OCI-LY1 (cell line): ENCODE results near the gene DPAGT1.

Source experiments
- EZH2 ChIP-seq: fragments of 200-600 bp; sonication (generic), shearing (Covaris generic); IDR thresholded peaks from 2 replicates; pipeline ENCODE4 v1.8.0; 2017; ENCODE audit warnings: borderline replicate concordance, mixed run types, mild to moderate bottlenecking, antibody characterized with exemption, low read length, moderate library complexity, mixed read lengths
- TF ChIP-seq, protein P1 (sequence below): fragments of 200-600 bp; sonication (generic), shearing (Covaris generic); IDR thresholded peaks from 2 replicates; pipeline ENCODE4 v1.5.1; 2017; ENCODE audit warnings: mild to moderate bottlenecking, antibody characterized with exemption, low read length, moderate library complexity, mixed read lengths

DNA sequence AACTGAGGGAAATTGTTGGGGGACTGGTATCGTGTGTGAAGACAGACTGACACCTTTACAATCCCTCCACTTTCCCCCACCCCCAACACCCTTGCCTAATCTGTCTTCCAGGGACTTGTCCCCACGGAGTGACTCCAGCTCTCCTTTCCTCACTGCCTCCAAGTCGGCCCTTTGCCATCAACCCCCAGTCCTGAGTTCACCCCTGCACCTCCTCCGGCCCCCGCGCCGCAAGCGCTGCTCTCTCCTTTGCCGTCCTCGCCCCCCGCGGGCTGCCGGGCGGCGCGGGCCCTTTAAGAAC is 47.0 kb upstream of the DPAGT1 start:
- TF ChIP-seq, protein P1, sequence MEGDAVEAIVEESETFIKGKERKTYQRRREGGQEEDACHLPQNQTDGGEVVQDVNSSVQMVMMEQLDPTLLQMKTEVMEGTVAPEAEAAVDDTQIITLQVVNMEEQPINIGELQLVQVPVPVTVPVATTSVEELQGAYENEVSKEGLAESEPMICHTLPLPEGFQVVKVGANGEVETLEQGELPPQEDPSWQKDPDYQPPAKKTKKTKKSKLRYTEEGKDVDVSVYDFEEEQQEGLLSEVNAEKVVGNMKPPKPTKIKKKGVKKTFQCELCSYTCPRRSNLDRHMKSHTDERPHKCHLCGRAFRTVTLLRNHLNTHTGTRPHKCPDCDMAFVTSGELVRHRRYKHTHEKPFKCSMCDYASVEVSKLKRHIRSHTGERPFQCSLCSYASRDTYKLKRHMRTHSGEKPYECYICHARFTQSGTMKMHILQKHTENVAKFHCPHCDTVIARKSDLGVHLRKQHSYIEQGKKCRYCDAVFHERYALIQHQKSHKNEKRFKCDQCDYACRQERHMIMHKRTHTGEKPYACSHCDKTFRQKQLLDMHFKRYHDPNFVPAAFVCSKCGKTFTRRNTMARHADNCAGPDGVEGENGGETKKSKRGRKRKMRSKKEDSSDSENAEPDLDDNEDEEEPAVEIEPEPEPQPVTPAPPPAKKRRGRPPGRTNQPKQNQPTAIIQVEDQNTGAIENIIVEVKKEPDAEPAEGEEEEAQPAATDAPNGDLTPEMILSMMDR: no peak
- TF ChIP-seq EZH2: no peak
